A549 (cell line): ENCODE data around the gene PPP1R3E. TPM values are rescaled to one million over a fixed set of nuclear protein-coding genes. Genes with fewer than 3 reads are reported as not detected.

Source experiments
- ATAC-seq, 2 experiments: fragments of 200-7000 bp in 1 of 2; fragments of >200 bp in 1 of 2; cut with Nextera tagmentation in 1 of 2; cut with Tn5 transposase in 1 of 2; 3 replicates each; pipeline versions ENCODE4 v1.8.0 to v1.9.1; 2018 to 2020; ENCODE audit warnings: mild to moderate bottlenecking in 1 of 2, moderate library complexity in 1 of 2
- CTCF ChIA-PET: fragments of 300-600 bp; sonication (Branson Sonifier 250); formaldehyde crosslinking; extraction: SDS; loops from one replicate; lab custom pipeline; 2021; ENCODE audit warnings: antibody characterized with exemption, inconsistent platforms; lab: Yijun Ruan, JAX
- POLR2A ChIA-PET: fragments of 350-600 bp; formaldehyde crosslinking; extraction: SDS; loops from one replicate; lab custom pipeline; 2021; ENCODE audit warnings: antibody characterized with exemption, inconsistent platforms; lab: Yijun Ruan, JAX
- DNase-seq, 2 experiments: peaks; one replicate each; pipeline versions ENCODE4 v3.0.0 to v3.0.0-alpha.2; 2011 to 2016; ENCODE audit warnings: low read depth in 1 of 2, low spot score in 1 of 2
- FAIRE-seq: peaks from 2 replicates; lab custom pipeline; 2011; peaks lifted over from hg19 to GRCh38; lab: Jason Lieb, UNC
- H3K27ac ChIP-seq, 2 experiments: fragments of >200 bp; sonication (Bioruptor Twin); formaldehyde crosslinking; 3 replicates each; pipeline ENCODE4 v1.5.1; 2016 to 2017
- H3K4me1 ChIP-seq: fragments of >200 bp; sonication (Bioruptor Twin); formaldehyde crosslinking; 3 replicates; pipeline ENCODE4 v1.6.1; 2016
- H3K4me2 ChIP-seq: fragments of >200 bp; sonication (Bioruptor Twin); formaldehyde crosslinking; 3 replicates; pipeline ENCODE4 v1.6.1; 2016
- H3K4me3 ChIP-seq: fragments of >200 bp; sonication (Bioruptor Twin); formaldehyde crosslinking; 3 replicates; pipeline ENCODE4 v1.5.1; 2016
- H3K9me3 ChIP-seq: fragments of >200 bp; sonication (Bioruptor Twin); formaldehyde crosslinking; 3 replicates; pipeline ENCODE4 v1.6.1; 2016
- BCL3 ChIP-seq: fragments of >200 bp; sonication (Bioruptor Twin); formaldehyde crosslinking; IDR thresholded peaks from 3 replicates; pipeline ENCODE4 v1.6.1; 2016
- CBX2 ChIP-seq: fragments of 200-600 bp; sonication (generic); IDR thresholded peaks from 2 replicates; pipeline ENCODE4 v1.6.1; 2016; ENCODE audit warnings: low read depth, mild to moderate bottlenecking, borderline replicate concordance
- WGBS: methylation state at CpG from one replicate; pipeline ENCODE4 v1.1.6; 2017; ENCODE audit errors: missing lambda C conversion rate; 5-methylcytosine and 5-hydroxymethylcytosine counted together
- polyA plus RNA-seq, 4 experiments: library from polyadenylated mRNA; depleted of rRNA in 3 of 4; stranded (reverse); fragments of >200 nt; fragmentation: RNase III in 1 of 4; extraction: RNeasy Plus Mini Kit Qiagen cat#74134 plus additional on column Dnase treatment in 1 of 4; gene quantifications; 2 replicates in 3 of 4; 3 replicates in 1 of 4; pipeline ENCODE4 v1.2.3, GENCODE V29; 2011 to 2017
- small RNA-seq, 6 experiments: library from RNA; depleted of rRNA; stranded (forward); fragments of <200 nt; gene quantifications; one replicate each; pipeline ENCODE3, GENCODE V24; 2012

The PPP1R3E gene
- polyA plus RNA-seq, 2 of the 4 experiments (the other 2 are of a cell fraction), result 7.5 to 11.1 TPM

DNA sequence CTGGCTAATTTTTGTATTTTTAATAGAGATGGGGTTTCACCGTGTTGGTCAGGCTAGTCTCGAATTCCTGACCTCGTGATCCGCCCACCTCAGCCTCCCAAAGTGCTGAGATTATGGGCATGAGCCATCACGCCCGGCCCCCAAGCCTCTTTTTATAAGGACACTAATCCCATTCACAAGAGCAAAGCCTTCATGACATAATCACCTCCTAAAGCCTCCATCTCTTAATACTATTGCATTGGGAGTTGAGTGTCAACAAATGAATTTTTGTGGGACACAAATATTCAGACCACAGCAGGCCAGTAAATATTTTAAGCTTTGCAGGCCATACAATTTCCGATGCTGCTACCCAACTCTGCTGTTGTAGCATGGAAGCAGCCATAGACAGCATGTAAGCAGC, 54.1 kb downstream of the PPP1R3E start:
- ChIA-PET POLR2A (no interaction called here), CTCF (interaction anchor here (0.7 to 1.3 kb wide), 7 partner anchors 14 to 63 kb away, joined by 3 to 5 read pairs (median 3); no protein-coding TSS in a partner anchor)
- DNase-seq (no peak), ATAC-seq (no peak), FAIRE-seq (no peak)
- Histone ChIP-seq H3K4me2 (no peak overlapping the region), H3K27ac (no peak overlapping the region), H3K4me3 (no peak overlapping the region), H3K4me1 (peaks cover 17% of the 10 kb centered on the region), H3K9me3 (no peaks in the 10 kb centered on the region)
- TF ChIP-seq CBX2, result no peak
- TF ChIP-seq BCL3, result no peak
- 78% methylated on average over 7 of the region's 7 CpGs for WGBS

Small RNAs within 50 kb of the gene (small RNA-seq; reads per million reads assigned to genes)
- gene RNU6-1046P, result 0 reads per million in 6 experiments

Other genes with a start within 250 kb of the PPP1R3E start
- gene CDH24, start 245.3 kb downstream of the PPP1R3E start, polyA plus RNA-seq (2011; rRNA removed), result 4.8 and 4.9 TPM in 2 replicates
- gene CDH24, start 245.3 kb downstream of the PPP1R3E start, polyA plus RNA-seq (2017; fragmentation: RNase III; extraction: RNeasy Plus Mini Kit Qiagen cat#74134 plus additional on column Dnase treatment), result 5.0 to 5.3 TPM (median 5.1 TPM) in 3 replicates
- gene ACIN1, start 207.7 kb downstream of the PPP1R3E start, polyA plus RNA-seq (2011; rRNA removed), result 126 and 140 TPM in 2 replicates
- 144 to 150 TPM (median 147 TPM) in 3 replicates for gene ACIN1, start 207.7 kb downstream of the PPP1R3E start, polyA plus RNA-seq (2017; fragmentation: RNase III; extraction: RNeasy Plus Mini Kit Qiagen cat#74134 plus additional on column Dnase treatment)
- 82.5 and 107 TPM in 2 replicates for gene C14orf119, start 207.4 kb downstream of the PPP1R3E start, polyA plus RNA-seq (2011; rRNA removed)
- 94.8 to 102 TPM (median 99.2 TPM) in 3 replicates for gene C14orf119, start 207.4 kb downstream of the PPP1R3E start, polyA plus RNA-seq (2017; fragmentation: RNase III; extraction: RNeasy Plus Mini Kit Qiagen cat#74134 plus additional on column Dnase treatment)
- 0.03 TPM in 1 of 2 replicates, not detected in the other for gene CIROP, start 197.9 kb downstream of the PPP1R3E start, polyA plus RNA-seq (2011; rRNA removed)
- gene CIROP, start 197.9 kb downstream of the PPP1R3E start, polyA plus RNA-seq (2017; fragmentation: RNase III; extraction: RNeasy Plus Mini Kit Qiagen cat#74134 plus additional on column Dnase treatment), result not detected in 3 replicates
- gene CEBPE, start 183.6 kb downstream of the PPP1R3E start, polyA plus RNA-seq (2011; rRNA removed), result not detected in 2 replicates
- gene CEBPE, start 183.6 kb downstream of the PPP1R3E start, polyA plus RNA-seq (2017; fragmentation: RNase III; extraction: RNeasy Plus Mini Kit Qiagen cat#74134 plus additional on column Dnase treatment), result 0.05 TPM in 1 of 3 replicates, not detected in the others
- gene SLC7A8, start 119.2 kb downstream of the PPP1R3E start, polyA plus RNA-seq (2011; rRNA removed), result 0.28 and 0.45 TPM in 2 replicates
- 0.35 to 0.49 TPM (median 0.39 TPM) in 3 replicates for gene SLC7A8, start 119.2 kb downstream of the PPP1R3E start, polyA plus RNA-seq (2017; fragmentation: RNase III; extraction: RNeasy Plus Mini Kit Qiagen cat#74134 plus additional on column Dnase treatment)
- not detected in 2 replicates for gene RNF212B, start 64.9 kb downstream of the PPP1R3E start, polyA plus RNA-seq (2011; rRNA removed)
- gene RNF212B, start 64.9 kb downstream of the PPP1R3E start, polyA plus RNA-seq (2017; fragmentation: RNase III; extraction: RNeasy Plus Mini Kit Qiagen cat#74134 plus additional on column Dnase treatment), result not detected in 3 replicates
- 9.2 and 11.7 TPM in 2 replicates for gene HOMEZ, start 16.7 kb downstream of the PPP1R3E start, polyA plus RNA-seq (2011; rRNA removed)
- 7.7 to 8.8 TPM (median 8.4 TPM) in 3 replicates for gene HOMEZ, start 16.7 kb downstream of the PPP1R3E start, polyA plus RNA-seq (2017; fragmentation: RNase III; extraction: RNeasy Plus Mini Kit Qiagen cat#74134 plus additional on column Dnase treatment)
- gene BCL2L2, start 4.0 kb upstream of the PPP1R3E start, polyA plus RNA-seq (2011; rRNA removed), result 17.8 and 20.8 TPM in 2 replicates
- gene BCL2L2, start 4.0 kb upstream of the PPP1R3E start, polyA plus RNA-seq (2017; fragmentation: RNase III; extraction: RNeasy Plus Mini Kit Qiagen cat#74134 plus additional on column Dnase treatment), result 24.7 to 25.4 TPM (median 25.2 TPM) in 3 replicates
- gene PABPN1, start 18.6 kb upstream of the PPP1R3E start, polyA plus RNA-seq (2011; rRNA removed), result 197 and 234 TPM in 2 replicates
- 148 to 158 TPM (median 157 TPM) in 3 replicates for gene PABPN1, start 18.6 kb upstream of the PPP1R3E start, polyA plus RNA-seq (2017; fragmentation: RNase III; extraction: RNeasy Plus Mini Kit Qiagen cat#74134 plus additional on column Dnase treatment)
- 3.5 and 4.6 TPM in 2 replicates for gene SLC22A17, start 50.0 kb upstream of the PPP1R3E start, polyA plus RNA-seq (2011; rRNA removed)
- 6.3 to 9.6 TPM (median 8.4 TPM) in 3 replicates for gene SLC22A17, start 50.0 kb upstream of the PPP1R3E start, polyA plus RNA-seq (2017; fragmentation: RNase III; extraction: RNeasy Plus Mini Kit Qiagen cat#74134 plus additional on column Dnase treatment)
- not detected in 2 replicates for gene EFS, start 62.3 kb upstream of the PPP1R3E start, polyA plus RNA-seq (2011; rRNA removed)
- gene EFS, start 62.3 kb upstream of the PPP1R3E start, polyA plus RNA-seq (2017; fragmentation: RNase III; extraction: RNeasy Plus Mini Kit Qiagen cat#74134 plus additional on column Dnase treatment), result not detected in 3 replicates
- not detected in 2 replicates for gene IL25, start 70.0 kb upstream of the PPP1R3E start, polyA plus RNA-seq (2011; rRNA removed)
- gene IL25, start 70.0 kb upstream of the PPP1R3E start, polyA plus RNA-seq (2017; fragmentation: RNase III; extraction: RNeasy Plus Mini Kit Qiagen cat#74134 plus additional on column Dnase treatment), result not detected in 3 replicates
- gene CMTM5, start 74.2 kb upstream of the PPP1R3E start, polyA plus RNA-seq (2011; rRNA removed), result not detected in 2 replicates
- gene CMTM5, start 74.2 kb upstream of the PPP1R3E start, polyA plus RNA-seq (2017; fragmentation: RNase III; extraction: RNeasy Plus Mini Kit Qiagen cat#74134 plus additional on column Dnase treatment), result not detected in 3 replicates
- not detected in 2 replicates for gene MYH6, start 105.4 kb upstream of the PPP1R3E start, polyA plus RNA-seq (2011; rRNA removed)
- gene MYH6, start 105.4 kb upstream of the PPP1R3E start, polyA plus RNA-seq (2017; fragmentation: RNase III; extraction: RNeasy Plus Mini Kit Qiagen cat#74134 plus additional on column Dnase treatment), result not detected in 3 replicates
- gene MYH7, start 132.8 kb upstream of the PPP1R3E start, polyA plus RNA-seq (2011; rRNA removed), result not detected in 2 replicates
- gene MYH7, start 132.8 kb upstream of the PPP1R3E start, polyA plus RNA-seq (2017; fragmentation: RNase III; extraction: RNeasy Plus Mini Kit Qiagen cat#74134 plus additional on column Dnase treatment), result not detected in 3 replicates
- gene NGDN, start 166.8 kb upstream of the PPP1R3E start, polyA plus RNA-seq (2011; rRNA removed), result 99.5 and 108 TPM in 2 replicates
- gene NGDN, start 166.8 kb upstream of the PPP1R3E start, polyA plus RNA-seq (2017; fragmentation: RNase III; extraction: RNeasy Plus Mini Kit Qiagen cat#74134 plus additional on column Dnase treatment), result 62.9 to 68.3 TPM (median 63.5 TPM) in 3 replicates
- gene ZFHX2, start 248.9 kb upstream of the PPP1R3E start, polyA plus RNA-seq (2011; rRNA removed), result 0.34 and 0.66 TPM in 2 replicates
- 0.88 to 1.3 TPM (median 1.1 TPM) in 3 replicates for gene ZFHX2, start 248.9 kb upstream of the PPP1R3E start, polyA plus RNA-seq (2017; fragmentation: RNase III; extraction: RNeasy Plus Mini Kit Qiagen cat#74134 plus additional on column Dnase treatment)